Measurements from ENCODE around the gene CHSY3. TPM values are rescaled to one million over a fixed set of nuclear protein-coding genes. Genes with fewer than 3 reads are reported as not detected.

Gene CHSY3
- total RNA-seq, 1 donor from 2014 or later, result not detected

DNA sequence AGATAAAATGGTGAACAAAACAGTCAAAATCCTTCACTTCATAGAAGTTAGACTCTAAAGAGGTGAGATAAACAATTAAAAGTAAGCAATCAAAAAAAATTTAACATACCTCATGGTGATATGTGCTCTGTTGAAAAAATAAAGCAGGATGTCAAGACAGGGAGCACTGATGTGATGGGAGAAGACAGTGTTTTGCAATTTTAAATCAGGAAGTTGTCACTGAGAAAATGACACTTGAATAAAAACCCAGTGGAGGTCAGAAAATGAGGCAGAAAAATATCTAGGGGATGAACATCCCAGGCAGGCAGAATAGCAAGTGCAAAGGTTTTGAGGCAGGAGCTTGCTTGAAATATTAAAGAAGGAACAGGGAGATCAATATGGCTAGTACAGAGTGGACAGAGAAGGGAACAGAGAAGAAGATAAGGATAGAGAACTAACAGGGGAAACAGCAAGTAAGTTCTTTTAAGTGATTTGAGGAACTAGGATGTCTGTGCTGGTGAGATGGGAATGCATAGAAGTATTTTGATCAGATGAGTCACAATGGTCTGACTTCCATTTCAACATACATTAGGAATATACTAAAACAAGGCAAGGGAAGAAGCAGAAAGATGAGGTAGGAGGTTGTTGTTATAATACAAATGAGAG, 130.4 kb downstream of the CHSY3 start:
- no peak overlapping the region for H3K4me3 Mint-ChIP-seq (ENCODE audit: unreplicated experiment)
- DNase-seq, result no peak
- TF ChIP-seq, protein P1, sequence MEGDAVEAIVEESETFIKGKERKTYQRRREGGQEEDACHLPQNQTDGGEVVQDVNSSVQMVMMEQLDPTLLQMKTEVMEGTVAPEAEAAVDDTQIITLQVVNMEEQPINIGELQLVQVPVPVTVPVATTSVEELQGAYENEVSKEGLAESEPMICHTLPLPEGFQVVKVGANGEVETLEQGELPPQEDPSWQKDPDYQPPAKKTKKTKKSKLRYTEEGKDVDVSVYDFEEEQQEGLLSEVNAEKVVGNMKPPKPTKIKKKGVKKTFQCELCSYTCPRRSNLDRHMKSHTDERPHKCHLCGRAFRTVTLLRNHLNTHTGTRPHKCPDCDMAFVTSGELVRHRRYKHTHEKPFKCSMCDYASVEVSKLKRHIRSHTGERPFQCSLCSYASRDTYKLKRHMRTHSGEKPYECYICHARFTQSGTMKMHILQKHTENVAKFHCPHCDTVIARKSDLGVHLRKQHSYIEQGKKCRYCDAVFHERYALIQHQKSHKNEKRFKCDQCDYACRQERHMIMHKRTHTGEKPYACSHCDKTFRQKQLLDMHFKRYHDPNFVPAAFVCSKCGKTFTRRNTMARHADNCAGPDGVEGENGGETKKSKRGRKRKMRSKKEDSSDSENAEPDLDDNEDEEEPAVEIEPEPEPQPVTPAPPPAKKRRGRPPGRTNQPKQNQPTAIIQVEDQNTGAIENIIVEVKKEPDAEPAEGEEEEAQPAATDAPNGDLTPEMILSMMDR (IDR thresholded peaks at IDR 0.05; ENCODE audit: partially characterized antibody, unreplicated experiment), result no peak
- H3K27me3 Mint-ChIP-seq (ENCODE audit: unreplicated experiment), result no peaks in the 10 kb centered on the region
- H3K27ac Mint-ChIP-seq (ENCODE audit: unreplicated experiment), result no peak overlapping the region
- H3K36me3 Mint-ChIP-seq (ENCODE audit: unreplicated experiment), result no peaks in the 10 kb centered on the region
- peaks cover 3% of the 10 kb centered on the region for H3K4me1 Mint-ChIP-seq (ENCODE audit: low read depth, unreplicated experiment)
- no peaks in the 10 kb centered on the region for H3K9me3 Mint-ChIP-seq (ENCODE audit: unreplicated experiment)

DNA sequence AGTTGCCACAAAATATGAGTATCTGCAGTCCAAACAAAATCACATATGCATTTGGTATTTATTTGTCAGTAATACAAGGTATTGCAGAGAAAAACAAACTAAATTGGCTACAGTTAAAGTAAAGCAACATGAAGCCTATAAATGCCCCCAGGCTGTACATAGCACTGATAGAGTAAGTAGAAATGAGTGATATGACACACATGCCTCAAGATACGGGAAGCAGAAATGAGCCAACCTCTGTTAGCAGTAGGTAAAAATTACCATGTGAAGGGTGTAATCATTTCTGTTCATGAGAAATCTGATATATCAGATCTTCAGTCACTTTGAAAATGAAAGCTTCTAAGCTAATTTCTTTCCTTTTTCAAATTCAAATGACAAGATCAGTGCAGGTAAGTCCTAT, 131.1 kb downstream of the CHSY3 start:
- DNase-seq, result no peak
- peaks cover 3% of the 10 kb centered on the region for H3K4me1 Mint-ChIP-seq (ENCODE audit: low read depth, unreplicated experiment)
- no peaks in the 10 kb centered on the region for H3K36me3 Mint-ChIP-seq (ENCODE audit: unreplicated experiment)
- H3K4me3 Mint-ChIP-seq (ENCODE audit: unreplicated experiment), result no peak overlapping the region
- no peaks in the 10 kb centered on the region for H3K9me3 Mint-ChIP-seq (ENCODE audit: unreplicated experiment)
- TF ChIP-seq, protein P1 (IDR thresholded peaks at IDR 0.05; ENCODE audit: partially characterized antibody, unreplicated experiment), result no peak
- no peak overlapping the region for H3K27ac Mint-ChIP-seq (ENCODE audit: unreplicated experiment)
- H3K27me3 Mint-ChIP-seq (ENCODE audit: unreplicated experiment), result no peaks in the 10 kb centered on the region

DNA sequence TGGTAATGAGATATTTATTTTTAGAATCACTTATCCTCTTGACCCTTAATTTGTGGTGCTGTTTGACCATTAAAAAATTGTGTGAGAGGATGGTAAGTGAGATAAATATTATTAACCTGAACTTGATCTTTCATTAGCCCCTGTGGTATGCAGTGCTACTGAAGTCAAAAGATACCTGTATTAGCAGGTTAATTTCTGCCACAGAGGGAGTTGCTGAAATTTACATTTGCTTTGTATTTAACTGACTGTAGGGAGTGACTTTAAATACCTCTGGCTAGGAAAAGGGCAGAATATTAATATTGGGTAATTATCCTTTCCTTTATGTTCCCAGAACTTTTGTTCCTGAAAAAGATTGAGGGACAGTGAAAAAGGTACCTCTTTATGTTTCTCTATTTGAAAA, 133.6 kb downstream of the CHSY3 start:
- DNase-seq, result no peak
- TF ChIP-seq, protein P1 (IDR thresholded peaks at IDR 0.05; ENCODE audit: partially characterized antibody, unreplicated experiment), result no peak
- H3K4me3 Mint-ChIP-seq (ENCODE audit: unreplicated experiment), result no peak overlapping the region
- H3K9me3 Mint-ChIP-seq (ENCODE audit: unreplicated experiment), result no peaks in the 10 kb centered on the region
- H3K36me3 Mint-ChIP-seq (ENCODE audit: unreplicated experiment), result no peaks in the 10 kb centered on the region
- no peak overlapping the region for H3K27ac Mint-ChIP-seq (ENCODE audit: unreplicated experiment)
- H3K27me3 Mint-ChIP-seq (ENCODE audit: unreplicated experiment), result no peaks in the 10 kb centered on the region
- peaks cover 6% of the 10 kb centered on the region for H3K4me1 Mint-ChIP-seq (ENCODE audit: low read depth, unreplicated experiment)

DNA sequence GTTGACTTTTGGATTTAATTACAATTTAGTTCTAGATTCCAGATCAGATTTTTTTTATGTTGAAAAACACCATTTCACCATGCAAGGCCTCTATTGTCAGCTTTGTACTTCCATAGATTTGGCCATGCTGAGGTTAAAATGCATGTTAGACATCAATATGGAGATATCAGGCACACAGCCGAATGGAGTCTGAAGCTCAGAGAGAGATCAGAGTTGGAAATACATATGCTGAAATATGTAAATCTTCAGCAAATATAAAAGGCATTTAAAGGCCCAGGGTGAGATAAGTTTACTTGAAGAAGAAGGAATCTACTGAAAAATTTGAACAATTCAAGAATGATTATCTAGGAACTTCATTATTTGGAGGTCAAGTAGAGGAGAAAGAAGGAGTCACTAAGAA, 139.6 kb downstream of the CHSY3 start:
- Mint-ChIP-seq H3K36me3 (ENCODE audit: unreplicated experiment) (no peaks in the 10 kb centered on the region), H3K9me3 (ENCODE audit: unreplicated experiment) (no peaks in the 10 kb centered on the region), H3K4me1 (ENCODE audit: low read depth, unreplicated experiment) (peaks cover 3% of the 10 kb centered on the region), H3K27ac (ENCODE audit: unreplicated experiment) (no peak overlapping the region), H3K4me3 (ENCODE audit: unreplicated experiment) (no peak overlapping the region), H3K27me3 (ENCODE audit: unreplicated experiment) (peaks cover 2% of the 10 kb centered on the region)
- TF ChIP-seq, protein P1 (IDR thresholded peaks at IDR 0.05; ENCODE audit: partially characterized antibody, unreplicated experiment), result no peak
- DNase-seq, result no peak

DNA sequence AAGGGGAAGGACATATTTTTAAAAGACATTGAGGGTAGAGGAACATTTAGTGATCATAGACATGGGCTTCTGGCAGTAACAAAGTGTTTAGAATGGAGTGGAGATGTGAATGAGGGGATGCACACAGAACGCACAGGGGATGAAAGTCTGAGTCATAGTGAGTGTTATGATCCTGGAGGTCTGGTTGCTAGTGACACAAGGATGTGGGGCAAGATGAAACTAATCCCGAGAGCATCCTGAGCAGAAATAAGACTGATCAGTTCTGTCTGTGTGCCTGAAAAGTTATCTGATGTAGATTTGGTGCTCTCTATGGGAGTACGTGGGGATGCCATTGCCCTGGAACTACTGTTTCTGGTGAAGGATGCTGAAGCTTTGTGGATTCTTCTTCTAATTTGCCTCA, 141.1 kb downstream of the CHSY3 start:
- Mint-ChIP-seq H3K4me1 (ENCODE audit: low read depth, unreplicated experiment) (peaks cover 3% of the 10 kb centered on the region), H3K9me3 (ENCODE audit: unreplicated experiment) (no peaks in the 10 kb centered on the region), H3K27ac (ENCODE audit: unreplicated experiment) (no peak overlapping the region), H3K36me3 (ENCODE audit: unreplicated experiment) (no peaks in the 10 kb centered on the region), H3K27me3 (ENCODE audit: unreplicated experiment) (peaks cover 2% of the 10 kb centered on the region), H3K4me3 (ENCODE audit: unreplicated experiment) (no peak overlapping the region)
- TF ChIP-seq, protein P1 (IDR thresholded peaks at IDR 0.05; ENCODE audit: partially characterized antibody, unreplicated experiment), result no peak
- no peak for DNase-seq
